Measurements from ENCODE around the gene NUPR2. TPM values are rescaled to one million over a fixed set of nuclear protein-coding genes. Genes with fewer than 3 reads are reported as not detected.

Gene NUPR2
- total and polyA plus RNA-seq, 9 of the 15 experiments (the other 6 are each of a cell fraction or from before 2014, with no cell fraction given): not detected

DNA sequence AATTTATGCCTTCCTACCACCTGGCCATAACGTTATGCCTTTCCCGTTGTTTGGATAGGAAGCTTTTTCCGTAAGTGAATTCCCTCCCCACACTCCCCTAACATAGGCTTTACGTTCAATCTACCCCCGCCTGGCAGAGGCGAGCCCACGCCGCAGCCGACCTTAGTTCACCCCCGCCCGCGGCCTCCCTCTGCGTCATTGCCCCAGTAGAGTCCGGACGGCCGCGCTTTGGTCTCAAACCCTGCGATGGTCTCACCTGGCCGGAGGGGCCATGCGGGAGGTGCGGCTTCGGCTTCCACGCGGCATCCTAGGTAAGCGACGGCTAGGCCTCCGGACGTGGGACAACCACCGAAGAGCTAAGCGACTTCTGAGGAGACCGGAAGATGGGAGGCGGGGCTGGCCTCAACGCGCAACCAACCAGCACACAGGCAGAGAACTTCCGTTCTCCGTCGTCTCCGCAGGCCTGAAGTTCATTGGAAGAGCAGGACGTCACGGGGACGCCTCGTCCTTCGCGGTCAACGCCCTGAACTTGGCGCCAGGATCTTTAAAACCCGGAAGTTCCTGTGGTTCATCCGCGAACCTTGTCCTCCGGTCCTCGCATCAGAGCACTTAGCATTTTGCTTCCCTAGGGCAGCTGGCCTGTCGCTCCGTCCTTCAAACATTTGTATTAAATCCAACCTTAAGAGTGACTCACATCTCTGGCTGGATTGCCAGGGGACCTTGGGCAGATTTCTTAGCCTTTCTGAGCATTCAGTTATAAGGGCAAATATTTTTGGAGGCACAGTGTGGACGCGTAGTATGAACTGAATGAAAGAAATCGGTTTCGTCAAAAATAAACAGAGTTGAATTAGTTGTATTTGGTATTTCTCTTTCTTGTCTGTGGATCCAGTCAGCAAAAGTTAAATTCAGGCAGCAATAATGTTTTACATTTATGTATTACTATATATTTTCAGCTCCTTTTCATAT, 9.8 kb downstream of the NUPR2 start, which contains the start of gene CHCHD2 (continued):
- TF ChIP-seq, protein P1, sequence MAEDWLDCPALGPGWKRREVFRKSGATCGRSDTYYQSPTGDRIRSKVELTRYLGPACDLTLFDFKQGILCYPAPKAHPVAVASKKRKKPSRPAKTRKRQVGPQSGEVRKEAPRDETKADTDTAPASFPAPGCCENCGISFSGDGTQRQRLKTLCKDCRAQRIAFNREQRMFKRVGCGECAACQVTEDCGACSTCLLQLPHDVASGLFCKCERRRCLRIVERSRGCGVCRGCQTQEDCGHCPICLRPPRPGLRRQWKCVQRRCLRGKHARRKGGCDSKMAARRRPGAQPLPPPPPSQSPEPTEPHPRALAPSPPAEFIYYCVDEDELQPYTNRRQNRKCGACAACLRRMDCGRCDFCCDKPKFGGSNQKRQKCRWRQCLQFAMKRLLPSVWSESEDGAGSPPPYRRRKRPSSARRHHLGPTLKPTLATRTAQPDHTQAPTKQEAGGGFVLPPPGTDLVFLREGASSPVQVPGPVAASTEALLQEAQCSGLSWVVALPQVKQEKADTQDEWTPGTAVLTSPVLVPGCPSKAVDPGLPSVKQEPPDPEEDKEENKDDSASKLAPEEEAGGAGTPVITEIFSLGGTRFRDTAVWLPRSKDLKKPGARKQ (CRISPR knock-in tag; IDR thresholded peaks at IDR 0.05): no peak
- TF ChIP-seq, protein P2, sequence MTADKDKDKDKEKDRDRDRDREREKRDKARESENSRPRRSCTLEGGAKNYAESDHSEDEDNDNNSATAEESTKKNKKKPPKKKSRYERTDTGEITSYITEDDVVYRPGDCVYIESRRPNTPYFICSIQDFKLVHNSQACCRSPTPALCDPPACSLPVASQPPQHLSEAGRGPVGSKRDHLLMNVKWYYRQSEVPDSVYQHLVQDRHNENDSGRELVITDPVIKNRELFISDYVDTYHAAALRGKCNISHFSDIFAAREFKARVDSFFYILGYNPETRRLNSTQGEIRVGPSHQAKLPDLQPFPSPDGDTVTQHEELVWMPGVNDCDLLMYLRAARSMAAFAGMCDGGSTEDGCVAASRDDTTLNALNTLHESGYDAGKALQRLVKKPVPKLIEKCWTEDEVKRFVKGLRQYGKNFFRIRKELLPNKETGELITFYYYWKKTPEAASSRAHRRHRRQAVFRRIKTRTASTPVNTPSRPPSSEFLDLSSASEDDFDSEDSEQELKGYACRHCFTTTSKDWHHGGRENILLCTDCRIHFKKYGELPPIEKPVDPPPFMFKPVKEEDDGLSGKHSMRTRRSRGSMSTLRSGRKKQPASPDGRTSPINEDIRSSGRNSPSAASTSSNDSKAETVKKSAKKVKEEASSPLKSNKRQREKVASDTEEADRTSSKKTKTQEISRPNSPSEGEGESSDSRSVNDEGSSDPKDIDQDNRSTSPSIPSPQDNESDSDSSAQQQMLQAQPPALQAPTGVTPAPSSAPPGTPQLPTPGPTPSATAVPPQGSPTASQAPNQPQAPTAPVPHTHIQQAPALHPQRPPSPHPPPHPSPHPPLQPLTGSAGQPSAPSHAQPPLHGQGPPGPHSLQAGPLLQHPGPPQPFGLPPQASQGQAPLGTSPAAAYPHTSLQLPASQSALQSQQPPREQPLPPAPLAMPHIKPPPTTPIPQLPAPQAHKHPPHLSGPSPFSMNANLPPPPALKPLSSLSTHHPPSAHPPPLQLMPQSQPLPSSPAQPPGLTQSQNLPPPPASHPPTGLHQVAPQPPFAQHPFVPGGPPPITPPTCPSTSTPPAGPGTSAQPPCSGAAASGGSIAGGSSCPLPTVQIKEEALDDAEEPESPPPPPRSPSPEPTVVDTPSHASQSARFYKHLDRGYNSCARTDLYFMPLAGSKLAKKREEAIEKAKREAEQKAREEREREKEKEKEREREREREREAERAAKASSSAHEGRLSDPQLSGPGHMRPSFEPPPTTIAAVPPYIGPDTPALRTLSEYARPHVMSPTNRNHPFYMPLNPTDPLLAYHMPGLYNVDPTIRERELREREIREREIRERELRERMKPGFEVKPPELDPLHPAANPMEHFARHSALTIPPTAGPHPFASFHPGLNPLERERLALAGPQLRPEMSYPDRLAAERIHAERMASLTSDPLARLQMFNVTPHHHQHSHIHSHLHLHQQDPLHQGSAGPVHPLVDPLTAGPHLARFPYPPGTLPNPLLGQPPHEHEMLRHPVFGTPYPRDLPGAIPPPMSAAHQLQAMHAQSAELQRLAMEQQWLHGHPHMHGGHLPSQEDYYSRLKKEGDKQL (CRISPR knock-in tag; IDR thresholded peaks at IDR 0.05; ENCODE audit: borderline replicate concordance): no peak
- TF ChIP-seq, protein P3, sequence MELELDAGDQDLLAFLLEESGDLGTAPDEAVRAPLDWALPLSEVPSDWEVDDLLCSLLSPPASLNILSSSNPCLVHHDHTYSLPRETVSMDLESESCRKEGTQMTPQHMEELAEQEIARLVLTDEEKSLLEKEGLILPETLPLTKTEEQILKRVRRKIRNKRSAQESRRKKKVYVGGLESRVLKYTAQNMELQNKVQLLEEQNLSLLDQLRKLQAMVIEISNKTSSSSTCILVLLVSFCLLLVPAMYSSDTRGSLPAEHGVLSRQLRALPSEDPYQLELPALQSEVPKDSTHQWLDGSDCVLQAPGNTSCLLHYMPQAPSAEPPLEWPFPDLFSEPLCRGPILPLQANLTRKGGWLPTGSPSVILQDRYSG (tag; conservative IDR thresholded peaks at IDR 0.05; ENCODE audit: low read depth): peak; percentile 63; the same call in 1 of the 2 replicates
- peak; percentile 97 for TF ChIP-seq EP400 (IDR thresholded peaks at IDR 0.05)
- TF ChIP-seq, protein P4, sequence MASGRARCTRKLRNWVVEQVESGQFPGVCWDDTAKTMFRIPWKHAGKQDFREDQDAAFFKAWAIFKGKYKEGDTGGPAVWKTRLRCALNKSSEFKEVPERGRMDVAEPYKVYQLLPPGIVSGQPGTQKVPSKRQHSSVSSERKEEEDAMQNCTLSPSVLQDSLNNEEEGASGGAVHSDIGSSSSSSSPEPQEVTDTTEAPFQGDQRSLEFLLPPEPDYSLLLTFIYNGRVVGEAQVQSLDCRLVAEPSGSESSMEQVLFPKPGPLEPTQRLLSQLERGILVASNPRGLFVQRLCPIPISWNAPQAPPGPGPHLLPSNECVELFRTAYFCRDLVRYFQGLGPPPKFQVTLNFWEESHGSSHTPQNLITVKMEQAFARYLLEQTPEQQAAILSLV (tag; IDR thresholded peaks at IDR 0.05): no peak
- TF ChIP-seq EWSR1 (IDR thresholded peaks at IDR 0.05; ENCODE audit: borderline replicate concordance, low read depth, partially characterized antibody): no peak
